ENCODE results near the gene TRHDE.

DNA sequence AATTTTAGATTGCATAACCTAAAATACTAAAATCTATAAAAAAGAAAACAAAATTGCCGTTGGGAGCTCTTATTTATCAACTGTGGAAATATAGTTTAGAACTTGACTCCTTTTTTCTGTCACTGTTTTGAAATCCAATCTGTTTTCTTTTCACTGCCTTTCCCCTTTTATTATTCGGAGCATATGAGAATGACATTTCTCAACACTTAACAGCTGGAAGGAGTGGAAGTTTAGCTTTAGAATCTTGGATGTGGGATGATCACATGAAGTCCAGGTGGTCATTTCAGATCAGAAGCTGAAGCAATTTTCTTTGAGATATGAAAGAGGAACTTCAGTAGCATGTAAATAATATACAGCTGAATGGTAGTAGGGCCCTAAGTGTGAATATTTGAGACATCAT, 16.7 kb downstream of the TRHDE start:
- no peak for TF ChIP-seq POLR2A (IDR thresholded peaks at IDR 0.05)
- TF ChIP-seq, protein P1, sequence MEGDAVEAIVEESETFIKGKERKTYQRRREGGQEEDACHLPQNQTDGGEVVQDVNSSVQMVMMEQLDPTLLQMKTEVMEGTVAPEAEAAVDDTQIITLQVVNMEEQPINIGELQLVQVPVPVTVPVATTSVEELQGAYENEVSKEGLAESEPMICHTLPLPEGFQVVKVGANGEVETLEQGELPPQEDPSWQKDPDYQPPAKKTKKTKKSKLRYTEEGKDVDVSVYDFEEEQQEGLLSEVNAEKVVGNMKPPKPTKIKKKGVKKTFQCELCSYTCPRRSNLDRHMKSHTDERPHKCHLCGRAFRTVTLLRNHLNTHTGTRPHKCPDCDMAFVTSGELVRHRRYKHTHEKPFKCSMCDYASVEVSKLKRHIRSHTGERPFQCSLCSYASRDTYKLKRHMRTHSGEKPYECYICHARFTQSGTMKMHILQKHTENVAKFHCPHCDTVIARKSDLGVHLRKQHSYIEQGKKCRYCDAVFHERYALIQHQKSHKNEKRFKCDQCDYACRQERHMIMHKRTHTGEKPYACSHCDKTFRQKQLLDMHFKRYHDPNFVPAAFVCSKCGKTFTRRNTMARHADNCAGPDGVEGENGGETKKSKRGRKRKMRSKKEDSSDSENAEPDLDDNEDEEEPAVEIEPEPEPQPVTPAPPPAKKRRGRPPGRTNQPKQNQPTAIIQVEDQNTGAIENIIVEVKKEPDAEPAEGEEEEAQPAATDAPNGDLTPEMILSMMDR (IDR thresholded peaks at IDR 0.05), result no peak
